Tibial artery (tissue), 4 donors: ENCODE measurements around the gene CFAP97.

Experiments used
- DNase-seq, 2 donors: peaks; one replicate each; pipeline ENCODE4 v3.0.0-alpha.2; 2019
- H3K27ac ChIP-seq, 2 donors: fragments of 200-600 bp; sonication (generic) in 1 of 2; 1 replicate in 1 of 2; 2 replicates in 1 of 2; pipeline ENCODE4 v1.5.1; 2018 to 2019; ENCODE audit warnings: mild to moderate bottlenecking in 1 of 2
- H3K27me3 ChIP-seq, 2 donors: fragments of 200-600 bp; sonication (generic) in 1 of 2; one replicate each; pipeline versions ENCODE4 v1.5.1 to v1.6.0; 2016 to 2019
- H3K36me3 ChIP-seq, 3 donors: fragments of 200-600 bp; sonication (generic) in 2 of 3; one replicate each; pipeline ENCODE4 v1.5.1; 2016 to 2019; ENCODE audit warnings: mild to moderate bottlenecking in 2 of 3
- H3K4me1 ChIP-seq, 4 donors: fragments of 200-600 bp; sonication (generic) in 2 of 4; 1 replicate in 3 of 4; 2 replicates in 1 of 4; pipeline ENCODE4 v1.5.1; 2016 to 2019
- H3K4me3 ChIP-seq, 2 donors: fragments of 200-600 bp; sonication (generic) in 1 of 2; 1 replicate in 1 of 2; 2 replicates in 1 of 2; pipeline ENCODE4 v1.5.1; 2018 to 2019; ENCODE audit warnings: mild to moderate bottlenecking in 2 of 2
- H3K9me3 ChIP-seq, 3 donors: fragments of 200-600 bp; sonication (generic) in 1 of 3; one replicate each; pipeline ENCODE4 v1.5.1; 2016 to 2019
- CTCF ChIP-seq, 2 experiments: fragments of 200-600 bp in 1 of 2; fragments of 450-650 bp in 1 of 2; IDR thresholded peaks; one replicate each; pipeline ENCODE4 v1.5.1; 2017 to 2019; ENCODE audit warnings: antibody characterized with exemption in 2 of 2, mild to moderate bottlenecking in 1 of 2, moderate library complexity in 1 of 2
- intact Hi-C: fragments of 100-400 bp; cut with DNase I; formaldehyde crosslinking; loops from one replicate; pipeline ENCODE4 v1.15.0; 2023; ENCODE audit warnings: low total_unique reads

CFAP97 gene

GRCh38 chr4:185221912-185222311 lies 18.1 kb upstream of the CFAP97 start:
- peaks cover 0 to 39% (median 11%) of the 10 kb centered on the region in 4 donors for H3K4me1 ChIP-seq
- H3K9me3 ChIP-seq, result no peaks in the 10 kb centered on the region
- H3K27me3 ChIP-seq, result no peaks in the 10 kb centered on the region
- no peaks in the 10 kb centered on the region for H3K36me3 ChIP-seq
- no peak for TF ChIP-seq CTCF (IDR thresholded peaks at IDR 0.05)
- intact Hi-C loops, result loop anchor here (10.0 kb wide), 1 partner anchor 153 kb away; no protein-coding TSS in a partner anchor
- no peak overlapping the region for H3K27ac ChIP-seq
- no peak for DNase-seq
- H3K4me3 ChIP-seq, result no peak overlapping the region

- no peak for TF ChIP-seq CTCF (IDR thresholded peaks at IDR 0.05)
- Histone ChIP-seq H3K4me1 (peaks cover 0 to 41% (median 10%) of the 10 kb centered on the region in 4 donors), H3K27ac (no peak overlapping the region), H3K27me3 (no peaks in the 10 kb centered on the region), H3K36me3 (no peaks in the 10 kb centered on the region), H3K9me3 (no peaks in the 10 kb centered on the region), H3K4me3 (no peak overlapping the region)
- intact Hi-C loops, result loop anchor here (10.0 kb wide), 1 partner anchor 153 kb away; no protein-coding TSS in a partner anchor
- no peak for DNase-seq
Measured at GRCh38 chr4:185221491-185221890, 17.7 kb upstream of the CFAP97 start.

GRCh38 chr4:185219551-185220344 lies 15.9 kb upstream of the CFAP97 start:
- Histone ChIP-seq H3K27me3 (no peaks in the 10 kb centered on the region), H3K36me3 (no peaks in the 10 kb centered on the region), H3K9me3 (no peaks in the 10 kb centered on the region), H3K4me1 (peaks cover 0 to 50% (median 10%) of the 10 kb centered on the region in 4 donors), H3K27ac (peak overlapping the region in 1 of 2 donors; percentile 28), H3K4me3 (no peak overlapping the region)
- no peak for TF ChIP-seq CTCF (IDR thresholded peaks at IDR 0.05)
- intact Hi-C loops, result loop anchor here (10.0 kb wide), 1 partner anchor 155 kb away; no protein-coding TSS in a partner anchor
- no peak for DNase-seq

GRCh38 chr4:185218312-185218711 lies 14.5 kb upstream of the CFAP97 start:
- H3K4me3 ChIP-seq, result no peak overlapping the region
- no peaks in the 10 kb centered on the region for H3K9me3 ChIP-seq
- H3K27me3 ChIP-seq, result no peaks in the 10 kb centered on the region
- no peak for DNase-seq
- intact Hi-C loops, result no loop called here
- peaks cover 0 to 56% (median 10%) of the 10 kb centered on the region in 4 donors for H3K4me1 ChIP-seq
- no peak for TF ChIP-seq CTCF (IDR thresholded peaks at IDR 0.05)
- H3K27ac ChIP-seq, result no peak overlapping the region
- H3K36me3 ChIP-seq, result no peaks in the 10 kb centered on the region

- no peak for DNase-seq
Measured at GRCh38 chr4:185217408-185217975, 13.7 kb upstream of the CFAP97 start.

More at GRCh38 chr4:185217408-185217975, 13.7 kb upstream of the CFAP97 start:
- peaks cover 0 to 57% (median 11%) of the 10 kb centered on the region in 4 donors for H3K4me1 ChIP-seq
- peak overlapping the region in 1 of 2 donors; percentile 47 for H3K27ac ChIP-seq
- peak overlapping the region in 1 of 2 donors; percentile 16 for H3K4me3 ChIP-seq
- no peaks in the 10 kb centered on the region for H3K9me3 ChIP-seq
- intact Hi-C loops, result no loop called here
- H3K36me3 ChIP-seq, result no peaks in the 10 kb centered on the region
- H3K27me3 ChIP-seq, result no peaks in the 10 kb centered on the region
- no peak for TF ChIP-seq CTCF (IDR thresholded peaks at IDR 0.05)
